ENCODE results near the gene FIP1L1. TPM values are rescaled to one million over a fixed set of nuclear protein-coding genes. Genes with fewer than 3 reads are reported as not detected.
A peak's percentile ranks its signal among the peaks of the same experiment; 100 is the strongest.

Gene FIP1L1
- total and polyA plus RNA-seq, 2 of the 4 experiments (the other 2 are of a cell fraction), result 31.1 to 37.5 TPM

DNA sequence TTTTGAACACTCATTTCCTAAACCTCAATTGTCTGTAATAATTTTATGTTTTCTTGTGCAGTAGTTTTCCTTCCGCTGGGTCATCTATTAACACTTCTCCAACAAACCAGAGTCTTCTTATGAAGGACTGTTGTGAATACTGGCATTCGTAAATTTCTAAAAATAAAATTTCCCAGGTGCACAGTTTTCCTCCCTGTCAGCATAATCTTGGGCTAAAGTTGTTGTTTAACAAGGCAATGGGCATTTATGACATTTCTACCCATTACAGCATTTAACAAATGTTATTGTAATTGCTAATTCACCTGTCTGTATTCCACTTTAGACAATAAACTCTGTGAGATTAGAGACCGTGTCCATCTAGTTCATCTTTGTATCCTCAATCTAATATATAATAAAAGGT is 12.8 kb upstream of the FIP1L1 start:
- no peaks in the 10 kb centered on the region for H3K9me3 ChIP-seq (ENCODE audit: control insufficient read depth, insufficient read depth, low read length)
- H3K4me2 ChIP-seq (ENCODE audit: low read depth, low read length), result peak overlapping the region; percentile 97
- H3K9me1 ChIP-seq (ENCODE audit: insufficient read depth, low read length), result peaks cover 5% of the 10 kb centered on the region
- H4K20me1 ChIP-seq (ENCODE audit: insufficient read depth, low read length), result no peaks in the 10 kb centered on the region
- H2BK120ac ChIP-seq (ENCODE audit: low read depth, low read length), result no peak overlapping the region
- H2BK15ac ChIP-seq (ENCODE audit: low read depth, low read length), result no peak overlapping the region
- H3K4ac ChIP-seq (ENCODE audit: low read depth, low read length), result no peak overlapping the region
- H3K23ac ChIP-seq (ENCODE audit: low read depth, low read length), result no peak overlapping the region
- no peak for TF ChIP-seq SMC3 (IDR thresholded peaks at IDR 0.05; ENCODE audit: low read depth, low read length)
- peak; percentile 73 for TF ChIP-seq MAFK (IDR thresholded peaks at IDR 0.05; ENCODE audit: low read depth, low read length)
- H3K27me3 ChIP-seq (ENCODE audit: control insufficient read depth, insufficient read depth, low read length), result no peaks in the 10 kb centered on the region
- no peak overlapping the region for H2AK5ac ChIP-seq (ENCODE audit: low read depth, low read length)
- H3K14ac ChIP-seq (replicated peaks; ENCODE audit: low read depth, low read length), result no peak overlapping the region
- no peak for DNase-seq
- ChIA-PET POLR2A (ENCODE audit: unreplicated experiment) (no interaction called here), CTCF (no interaction called here)
- no CpG with 5 or more reads among the region's 3 CpGs for WGBS, 2 experiments (ENCODE audit: extremely low coverage in 2 of 2, insufficient read length in 1 of 2)
- H3K79me1 ChIP-seq (ENCODE audit: low read depth in 1 of 2, low read length in 2 of 2), result peaks cover 18 to 34% of the 10 kb centered on the region in 2 experiments
- peak overlapping the region; percentile 79; the same call in 1 of the 2 replicates for H3K4me3 ChIP-seq (ENCODE audit: insufficient read depth, low read depth, low read length)
- intact Hi-C loops (cut with micrococcal nuclease), result loop anchor here (5.0 kb wide), 3 partner anchors 347 to 987 kb away; no protein-coding TSS in a partner anchor
- no peak overlapping the region for H2BK20ac ChIP-seq (ENCODE audit: low read depth, low read length)
- no peak overlapping the region for H2BK5ac ChIP-seq (ENCODE audit: low read depth, low read length, poor library complexity, severe bottlenecking)
- H4K8ac ChIP-seq (ENCODE audit: low read depth in 2 of 2, low read length in 2 of 2), result no peak overlapping the region; a peak in 1 of 4 replicates
- no peak overlapping the region for H4K5ac ChIP-seq (ENCODE audit: low read depth, low read length)
- 0 out of 2 replicates have a peak, but pooled peaks cover 3% of the 10 kb centered on the region for H3K4me1 ChIP-seq (ENCODE audit: control insufficient read depth, insufficient read depth, low read length)
- H4K91ac ChIP-seq (ENCODE audit: insufficient read depth, low read depth, low read length), result no peak overlapping the region
- peaks cover 2% of the 10 kb centered on the region; the same call in 1 of the 2 replicates for H3K36me3 ChIP-seq (ENCODE audit: control insufficient read depth, insufficient read depth, low read length)
- BruUV-seq (replicated peaks), result no TSS peak
- H2AFZ ChIP-seq (replicated peaks; ENCODE audit: low read length, poor library complexity), result no peak overlapping the region
- no peak overlapping the region for H3K18ac ChIP-seq (ENCODE audit: low read depth, low read length)
- H2AK9ac ChIP-seq (replicated peaks; ENCODE audit: low read depth, low read length, poor library complexity), result no peak overlapping the region
- dilution Hi-C loops (cut with HindIII; ENCODE audit: low sequenced_read_pairs, unreplicated experiment), result no loop called here
- H3K27ac ChIP-seq (ENCODE audit: insufficient read depth, low read length), result no peak overlapping the region
- peak overlapping the region; percentile 71; the same call in 1 of the 2 replicates for H3K9ac ChIP-seq (ENCODE audit: low read depth, low read length)
- ATAC-seq (ENCODE audit: low read depth), result no peak
- in situ Hi-C loops (cut with MboI; ENCODE audit: low sequenced_read_pairs), result loop anchor here (5.0 kb wide), 1 partner anchor 863 kb away; the partner anchor contains the start of gene PDGFRA
- H3K56ac ChIP-seq (ENCODE audit: extremely low read depth, insufficient read depth, low read length), result no peak overlapping the region
